ENCODE measurements around the gene FOXJ3. TPM values are rescaled to one million over a fixed set of nuclear protein-coding genes. Genes with fewer than 3 reads are reported as not detected.

FOXJ3 gene
- total RNA-seq, 1 experiment from 2014 or later, result 31.7 TPM

- no peak for DNase-seq (ENCODE audit: low spot score)
Observed at GRCh38 chr1:42167611-42168390, 167.2 kb downstream of the FOXJ3 start.

GRCh38 chr1:42165511-42166210 is 169.4 kb downstream of the FOXJ3 start:
- DNase-seq (ENCODE audit: low spot score), result peak; percentile 87

GRCh38 chr1:42164551-42165420 is 170.2 kb downstream of the FOXJ3 start, which contains the start of gene GUCA2A:
TSS of gene GUCA2A (minus strand) at chr1:42164745. CDS start at chr1:42164712, 33 bp downstream.
- DNase-seq (ENCODE audit: low spot score), result no peak

GRCh38 chr1:42163536-42164503 is 171.2 kb downstream of the FOXJ3 start:
- no peak for DNase-seq (ENCODE audit: low spot score)

- no peak for DNase-seq (ENCODE audit: low spot score)
Observed at GRCh38 chr1:42163114-42163513, 171.9 kb downstream of the FOXJ3 start.

- peak; percentile 33 for DNase-seq (ENCODE audit: low spot score)
Observed at GRCh38 chr1:42162181-42162580, 172.9 kb downstream of the FOXJ3 start.

- DNase-seq (ENCODE audit: low spot score), result no peak
Observed at GRCh38 chr1:42158189-42158588, 176.8 kb downstream of the FOXJ3 start.

GRCh38 chr1:42157667-42158066 is 177.4 kb downstream of the FOXJ3 start:
- DNase-seq (ENCODE audit: low spot score), result no peak

GRCh38 chr1:42155362-42155761 is 179.7 kb downstream of the FOXJ3 start:
- DNase-seq (ENCODE audit: low spot score), result no peak

GRCh38 chr1:42154685-42155084 is 180.3 kb downstream of the FOXJ3 start:
- no peak for DNase-seq (ENCODE audit: low spot score)

- DNase-seq (ENCODE audit: low spot score), result no peak
Observed at GRCh38 chr1:42153624-42154023, 181.4 kb downstream of the FOXJ3 start.

GRCh38 chr1:42152907-42153600 is 182.0 kb downstream of the FOXJ3 start, which contains the start of gene GUCA2B:
TSS of gene GUCA2B (plus strand) at chr1:42153410. CDS start at chr1:42153451, 41 bp downstream.
- DNase-seq (ENCODE audit: low spot score), result no peak

GRCh38 chr1:42152119-42152518 is 182.9 kb downstream of the FOXJ3 start:
- no peak for DNase-seq (ENCODE audit: low spot score)

GRCh38 chr1:42150651-42151050 is 184.4 kb downstream of the FOXJ3 start:
- no peak for DNase-seq (ENCODE audit: low spot score)

- no peak for DNase-seq (ENCODE audit: low spot score)
Observed at GRCh38 chr1:42148166-42148565, 186.9 kb downstream of the FOXJ3 start.

GRCh38 chr1:42146626-42147320 is 188.3 kb downstream of the FOXJ3 start:
- DNase-seq (ENCODE audit: low spot score), result peak; percentile 59

GRCh38 chr1:42145764-42146625 is 189.0 kb downstream of the FOXJ3 start:
- DNase-seq (ENCODE audit: low spot score), result no peak

- DNase-seq (ENCODE audit: low spot score), result no peak
Observed at GRCh38 chr1:42145389-42145716, 189.7 kb downstream of the FOXJ3 start.

Data from H4 (cell line).